ENCODE measurements around the gene SIAH2. TPM values are rescaled to one million over a fixed set of nuclear protein-coding genes. Genes with fewer than 3 reads are reported as not detected.
A peak's percentile ranks its signal among the peaks of the same experiment; 100 is the strongest.

The SIAH2 gene
- total and polyA plus RNA-seq, 2 experiments from 2014 or later: 6.3 to 28.8 TPM

DNA sequence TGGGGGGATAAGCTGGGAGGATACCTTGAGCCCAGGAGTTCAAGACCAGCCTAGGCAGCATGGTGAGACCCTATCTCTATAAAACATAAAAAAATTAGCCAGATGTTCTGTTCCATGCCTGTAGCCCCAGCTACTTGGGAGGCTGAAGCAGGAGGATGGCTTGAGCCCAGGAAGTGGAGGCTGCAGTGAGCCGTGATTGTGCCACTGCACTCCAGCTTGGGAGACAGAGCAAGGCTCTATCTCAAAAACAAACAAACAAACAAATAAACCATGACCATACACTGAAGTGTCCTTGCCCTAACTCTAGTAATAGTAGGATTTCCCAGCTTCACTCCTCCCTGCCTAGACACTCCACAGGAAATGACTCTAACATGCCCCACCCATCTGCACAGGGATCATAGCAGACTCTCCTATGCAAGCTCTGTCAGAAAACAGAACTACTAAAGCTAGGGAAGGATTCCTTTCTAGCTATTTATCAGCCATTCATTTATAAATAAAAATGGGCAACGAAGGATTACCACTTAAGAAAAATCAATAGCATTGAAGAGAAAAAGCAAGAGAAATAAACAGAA, 63.8 kb downstream of the SIAH2 start (continued):
- TF ChIP-seq, protein P1, sequence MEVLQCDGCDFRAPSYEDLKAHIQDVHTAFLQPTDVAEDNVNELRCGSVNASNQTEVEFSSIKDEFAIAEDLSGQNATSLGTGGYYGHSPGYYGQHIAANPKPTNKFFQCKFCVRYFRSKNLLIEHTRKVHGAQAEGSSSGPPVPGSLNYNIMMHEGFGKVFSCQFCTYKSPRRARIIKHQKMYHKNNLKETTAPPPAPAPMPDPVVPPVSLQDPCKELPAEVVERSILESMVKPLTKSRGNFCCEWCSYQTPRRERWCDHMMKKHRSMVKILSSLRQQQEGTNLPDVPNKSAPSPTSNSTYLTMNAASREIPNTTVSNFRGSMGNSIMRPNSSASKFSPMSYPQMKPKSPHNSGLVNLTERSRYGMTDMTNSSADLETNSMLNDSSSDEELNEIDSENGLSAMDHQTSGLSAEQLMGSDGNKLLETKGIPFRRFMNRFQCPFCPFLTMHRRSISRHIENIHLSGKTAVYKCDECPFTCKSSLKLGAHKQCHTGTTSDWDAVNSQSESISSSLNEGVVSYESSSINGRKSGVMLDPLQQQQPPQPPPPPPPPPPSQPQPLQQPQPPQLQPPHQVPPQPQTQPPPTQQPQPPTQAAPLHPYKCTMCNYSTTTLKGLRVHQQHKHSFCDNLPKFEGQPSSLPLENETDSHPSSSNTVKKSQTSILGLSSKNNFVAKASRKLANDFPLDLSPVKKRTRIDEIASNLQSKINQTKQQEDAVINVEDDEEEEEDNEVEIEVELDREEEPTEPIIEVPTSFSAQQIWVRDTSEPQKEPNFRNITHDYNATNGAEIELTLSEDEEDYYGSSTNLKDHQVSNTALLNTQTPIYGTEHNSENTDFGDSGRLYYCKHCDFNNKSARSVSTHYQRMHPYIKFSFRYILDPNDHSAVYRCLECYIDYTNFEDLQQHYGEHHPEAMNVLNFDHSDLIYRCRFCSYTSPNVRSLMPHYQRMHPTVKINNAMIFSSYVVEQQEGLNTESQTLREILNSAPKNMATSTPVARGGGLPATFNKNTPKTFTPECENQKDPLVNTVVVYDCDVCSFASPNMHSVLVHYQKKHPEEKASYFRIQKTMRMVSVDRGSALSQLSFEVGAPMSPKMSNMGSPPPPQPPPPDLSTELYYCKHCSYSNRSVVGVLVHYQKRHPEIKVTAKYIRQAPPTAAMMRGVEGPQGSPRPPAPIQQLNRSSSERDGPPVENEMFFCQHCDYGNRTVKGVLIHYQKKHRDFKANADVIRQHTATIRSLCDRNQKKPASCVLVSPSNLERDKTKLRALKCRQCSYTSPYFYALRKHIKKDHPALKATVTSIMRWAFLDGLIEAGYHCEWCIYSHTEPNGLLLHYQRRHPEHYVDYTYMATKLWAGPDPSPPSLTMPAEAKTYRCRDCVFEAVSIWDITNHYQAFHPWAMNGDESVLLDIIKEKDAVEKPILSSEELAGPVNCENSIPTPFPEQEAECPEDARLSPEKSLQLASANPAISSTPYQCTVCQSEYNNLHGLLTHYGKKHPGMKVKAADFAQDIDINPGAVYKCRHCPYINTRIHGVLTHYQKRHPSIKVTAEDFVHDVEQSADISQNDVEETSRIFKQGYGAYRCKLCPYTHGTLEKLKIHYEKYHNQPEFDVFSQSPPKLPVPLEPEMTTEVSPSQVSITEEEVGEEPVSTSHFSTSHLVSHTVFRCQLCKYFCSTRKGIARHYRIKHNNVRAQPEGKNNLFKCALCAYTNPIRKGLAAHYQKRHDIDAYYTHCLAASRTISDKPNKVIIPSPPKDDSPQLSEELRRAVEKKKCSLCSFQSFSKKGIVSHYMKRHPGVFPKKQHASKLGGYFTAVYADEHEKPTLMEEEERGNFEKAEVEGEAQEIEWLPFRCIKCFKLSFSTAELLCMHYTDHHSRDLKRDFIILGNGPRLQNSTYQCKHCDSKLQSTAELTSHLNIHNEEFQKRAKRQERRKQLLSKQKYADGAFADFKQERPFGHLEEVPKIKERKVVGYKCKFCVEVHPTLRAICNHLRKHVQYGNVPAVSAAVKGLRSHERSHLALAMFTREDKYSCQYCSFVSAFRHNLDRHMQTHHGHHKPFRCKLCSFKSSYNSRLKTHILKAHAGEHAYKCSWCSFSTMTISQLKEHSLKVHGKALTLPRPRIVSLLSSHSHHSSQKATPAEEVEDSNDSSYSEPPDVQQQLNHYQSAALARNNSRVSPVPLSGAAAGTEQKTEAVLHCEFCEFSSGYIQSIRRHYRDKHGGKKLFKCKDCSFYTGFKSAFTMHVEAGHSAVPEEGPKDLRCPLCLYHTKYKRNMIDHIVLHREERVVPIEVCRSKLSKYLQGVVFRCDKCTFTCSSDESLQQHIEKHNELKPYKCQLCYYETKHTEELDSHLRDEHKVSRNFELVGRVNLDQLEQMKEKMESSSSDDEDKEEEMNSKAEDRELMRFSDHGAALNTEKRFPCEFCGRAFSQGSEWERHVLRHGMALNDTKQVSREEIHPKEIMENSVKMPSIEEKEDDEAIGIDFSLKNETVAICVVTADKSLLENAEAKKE (CRISPR knock-in tag; IDR thresholded peaks at IDR 0.05): no peak
- TF ChIP-seq STAT1 (IDR thresholded peaks at IDR 0.05; ENCODE audit: unreplicated experiment) (no peak), CREB1 (CRISPR knock-in tag; IDR thresholded peaks at IDR 0.05; ENCODE audit: low read depth) (no peak), EZH2 (IDR thresholded peaks at IDR 0.05; ENCODE audit: low read depth, unreplicated experiment) (no peak)
- TF ChIP-seq, protein P2, sequence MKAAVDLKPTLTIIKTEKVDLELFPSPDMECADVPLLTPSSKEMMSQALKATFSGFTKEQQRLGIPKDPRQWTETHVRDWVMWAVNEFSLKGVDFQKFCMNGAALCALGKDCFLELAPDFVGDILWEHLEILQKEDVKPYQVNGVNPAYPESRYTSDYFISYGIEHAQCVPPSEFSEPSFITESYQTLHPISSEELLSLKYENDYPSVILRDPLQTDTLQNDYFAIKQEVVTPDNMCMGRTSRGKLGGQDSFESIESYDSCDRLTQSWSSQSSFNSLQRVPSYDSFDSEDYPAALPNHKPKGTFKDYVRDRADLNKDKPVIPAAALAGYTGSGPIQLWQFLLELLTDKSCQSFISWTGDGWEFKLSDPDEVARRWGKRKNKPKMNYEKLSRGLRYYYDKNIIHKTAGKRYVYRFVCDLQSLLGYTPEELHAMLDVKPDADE (IDR thresholded peaks at IDR 0.05): no peak

DNA sequence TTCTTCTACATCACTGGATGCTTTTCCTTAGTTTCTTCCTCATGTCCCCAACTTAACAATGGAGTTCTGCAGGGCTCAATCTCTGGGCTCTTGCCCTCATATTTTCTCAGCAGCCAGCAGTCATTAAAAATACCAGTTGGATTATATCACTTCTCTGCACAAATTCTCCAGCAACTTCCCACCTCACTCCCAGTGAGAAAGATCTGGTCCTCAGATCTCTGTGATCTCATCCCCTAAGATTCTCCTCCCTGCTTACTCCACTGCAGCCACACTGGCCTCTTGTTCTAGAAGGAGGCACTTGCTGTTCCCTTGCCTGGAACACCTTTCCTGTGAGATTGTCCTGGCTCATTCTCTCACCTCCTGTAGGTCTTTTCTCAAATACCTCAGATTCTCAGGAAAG, 65.3 kb downstream of the SIAH2 start:
- H3K27ac ChIP-seq (ENCODE audit: low read depth): no peak overlapping the region
- Mint-ChIP-seq H3K4me1 (no peaks in the 10 kb centered on the region), H3K9me3 (peaks cover 27% of the 10 kb centered on the region), H3K4me3 (no peak overlapping the region), H3K27ac (no peak overlapping the region), H3K36me3 (ENCODE audit: low read depth) (peaks cover 6% of the 10 kb centered on the region; the same call in 2 of the 3 replicates), H3K27me3 (ENCODE audit: insufficient read depth, low read depth, poor library complexity) (peaks cover 7% of the 10 kb centered on the region)
- H4K20me1 ChIP-seq (replicated peaks; ENCODE audit: insufficient read depth): no peaks in the 10 kb centered on the region
- H3K4me2 ChIP-seq: no peak overlapping the region
- no peak overlapping the region for H3K4me3 ChIP-seq
- no peaks in the 10 kb centered on the region for H3K27me3 ChIP-seq (ENCODE audit: insufficient read depth)
- no peak for ATAC-seq
- H2AFZ ChIP-seq: peak overlapping the region; percentile 91; the same call in 1 of the 2 replicates
- H3K36me3 ChIP-seq (ENCODE audit: insufficient read depth): peaks cover 9% of the 10 kb centered on the region; the same call in 1 of the 2 replicates
- H3K9me2 ChIP-seq (ENCODE audit: insufficient read depth): no peaks in the 10 kb centered on the region
- H3F3A ChIP-seq (replicated peaks; ENCODE audit: low read depth): no peaks in the 10 kb centered on the region
- H3K79me2 ChIP-seq (replicated peaks; ENCODE audit: insufficient read depth): no peaks in the 10 kb centered on the region
- no peaks in the 10 kb centered on the region for H3K4me1 ChIP-seq (ENCODE audit: insufficient read depth)
- DNase-seq (ENCODE audit: low spot score): no peak
- TF ChIP-seq STAT1 (IDR thresholded peaks at IDR 0.05; ENCODE audit: unreplicated experiment) (no peak), CREB1 (CRISPR knock-in tag; IDR thresholded peaks at IDR 0.05; ENCODE audit: low read depth) (no peak), NANOG (IDR thresholded peaks at IDR 0.05; ENCODE audit: borderline replicate concordance) (no peak)
- TF ChIP-seq, protein P1 (CRISPR knock-in tag; IDR thresholded peaks at IDR 0.05): no peak
